A673 (cell line): Measurements from ENCODE around the gene MCM10. TPM values are rescaled to one million over a fixed set of nuclear protein-coding genes. Genes with fewer than 3 reads are reported as not detected.

Experiments used
- BruUV-seq: library from RNA; stranded (reverse); fragments of 400-500 nt; replicated peaks from 2 replicates; lab custom pipeline; 2021; lab: Mats Ljungman, UMichigan
- CTCF ChIA-PET: fragments of 300-600 bp; sonication (Branson Sonifier 250); formaldehyde crosslinking; loops from one replicate; lab custom pipeline; 2022; ENCODE audit warnings: antibody characterized with exemption; lab: Charles Lee
- POLR2A ChIA-PET: fragments of 300-600 bp; sonication (Branson Sonifier 250); formaldehyde crosslinking; loops from one replicate; lab custom pipeline; 2022; ENCODE audit warnings: antibody characterized with exemption; ENCODE audit not compliant: low non-redundant PET; lab: Charles Lee
- DNase-seq: peaks from one replicate; pipeline ENCODE4 v3.0.0-alpha.2; 2015; ENCODE audit warnings: low spot score
- H3K27ac ChIP-seq: fragments of 200-600 bp; sonication (generic); 2 replicates; pipeline ENCODE4 v1.5.1; 2016; ENCODE audit warnings: mixed run types, low read depth, mild to moderate bottlenecking, mixed read lengths, antibody characterized with exemption, low read length; ENCODE audit not compliant: poor library complexity, severe bottlenecking
- H3K27me3 ChIP-seq: fragments of 200-600 bp; sonication (generic); replicated peaks from 2 replicates; pipeline ENCODE4 v1.6.1; 2017; ENCODE audit warnings: mixed run types, low read depth, mild to moderate bottlenecking, mixed read lengths, antibody characterized with exemption, low read length; ENCODE audit not compliant: insufficient read depth, poor library complexity
- H3K36me3 ChIP-seq: fragments of 200-600 bp; sonication (generic); 2 replicates; pipeline ENCODE4 v1.6.1; 2016; ENCODE audit warnings: mixed run types, mild to moderate bottlenecking, mixed read lengths, antibody characterized with exemption, low read length; ENCODE audit not compliant: insufficient read depth, poor library complexity, severe bottlenecking
- H3K4me1 ChIP-seq: fragments of 200-600 bp; sonication (generic); 2 replicates; pipeline ENCODE4 v1.6.1; 2017; ENCODE audit warnings: mixed run types, mild to moderate bottlenecking, mixed read lengths, antibody characterized with exemption, low read length; ENCODE audit not compliant: insufficient read depth, poor library complexity, severe bottlenecking
- H3K4me3 ChIP-seq: fragments of 200-600 bp; sonication (generic); 2 replicates; pipeline ENCODE4 v1.5.1; 2016; ENCODE audit warnings: low read depth, mixed run types, mild to moderate bottlenecking, mixed read lengths, low read length; ENCODE audit not compliant: poor library complexity, severe bottlenecking
- H3K9me3 ChIP-seq: fragments of 200-600 bp; sonication (generic); 2 replicates; pipeline ENCODE4 v1.6.1; 2016; ENCODE audit warnings: mixed run types, low read depth, mild to moderate bottlenecking, mixed read lengths, antibody characterized with exemption, low read length; ENCODE audit not compliant: poor library complexity, severe bottlenecking
- EZH2 ChIP-seq: fragments of 200-600 bp; sonication (generic); IDR thresholded peaks from 2 replicates; pipeline ENCODE4 v1.6.1; 2017; ENCODE audit warnings: borderline replicate concordance, low read depth, mild to moderate bottlenecking, mixed read lengths, antibody characterized with exemption, low read length; ENCODE audit not compliant: poor library complexity, severe bottlenecking
- intact Hi-C: fragments of 100-400 bp; cut with micrococcal nuclease; formaldehyde crosslinking; loops from one replicate; pipeline ENCODE4 v1.10.0; 2022; ENCODE audit not compliant: unreplicated experiment
- total RNA-seq: library from RNA; stranded (reverse); gene quantifications from 2 replicates; pipeline ENCODE4 v1.2.3, GENCODE V29; 2021
- TF ChIP-seq, protein P1 (sequence below): fragments of 300-800, 200-600 bp; sonication (generic); conservative IDR thresholded peaks from 2 replicates; pipeline ENCODE4 v1.5.1; 2017; ENCODE audit warnings: low read depth, mild to moderate bottlenecking, antibody characterized with exemption, low read length, moderate library complexity, mixed read lengths

MCM10 gene
- total RNA-seq, 1 experiment from 2014 or later = 97.5 TPM

DNA sequence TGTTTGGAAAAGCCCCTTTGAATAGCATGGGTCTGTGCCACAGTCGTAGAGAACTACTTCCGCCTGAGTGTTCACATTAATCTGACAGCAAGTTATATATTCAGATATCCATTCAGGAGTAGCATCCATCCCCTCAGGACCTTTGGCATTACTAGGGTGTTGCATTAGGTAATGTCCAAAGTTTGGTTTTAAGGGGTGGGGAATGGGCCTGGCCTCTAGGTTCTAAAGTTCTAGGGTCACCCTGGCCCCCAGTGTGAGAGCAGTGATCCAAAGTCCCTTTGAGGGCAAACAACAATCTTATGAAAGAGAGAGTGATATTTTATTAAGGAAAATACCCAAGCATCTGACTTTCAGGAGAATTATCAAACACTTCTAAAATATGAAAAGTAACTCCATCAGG lies 12.3 kb downstream of the MCM10 start:
- CTCF ChIA-PET = no interaction called here
- H3K4me3 ChIP-seq = no peak overlapping the region
- intact Hi-C loops = no loop called here
- no TSS peak for BruUV-seq
- POLR2A ChIA-PET = no interaction called here
- no peak overlapping the region for H3K27ac ChIP-seq
- DNase-seq = no peak
- H3K9me3 ChIP-seq = no peaks in the 10 kb centered on the region
- no peaks in the 10 kb centered on the region for H3K27me3 ChIP-seq
- TF ChIP-seq, protein P1, sequence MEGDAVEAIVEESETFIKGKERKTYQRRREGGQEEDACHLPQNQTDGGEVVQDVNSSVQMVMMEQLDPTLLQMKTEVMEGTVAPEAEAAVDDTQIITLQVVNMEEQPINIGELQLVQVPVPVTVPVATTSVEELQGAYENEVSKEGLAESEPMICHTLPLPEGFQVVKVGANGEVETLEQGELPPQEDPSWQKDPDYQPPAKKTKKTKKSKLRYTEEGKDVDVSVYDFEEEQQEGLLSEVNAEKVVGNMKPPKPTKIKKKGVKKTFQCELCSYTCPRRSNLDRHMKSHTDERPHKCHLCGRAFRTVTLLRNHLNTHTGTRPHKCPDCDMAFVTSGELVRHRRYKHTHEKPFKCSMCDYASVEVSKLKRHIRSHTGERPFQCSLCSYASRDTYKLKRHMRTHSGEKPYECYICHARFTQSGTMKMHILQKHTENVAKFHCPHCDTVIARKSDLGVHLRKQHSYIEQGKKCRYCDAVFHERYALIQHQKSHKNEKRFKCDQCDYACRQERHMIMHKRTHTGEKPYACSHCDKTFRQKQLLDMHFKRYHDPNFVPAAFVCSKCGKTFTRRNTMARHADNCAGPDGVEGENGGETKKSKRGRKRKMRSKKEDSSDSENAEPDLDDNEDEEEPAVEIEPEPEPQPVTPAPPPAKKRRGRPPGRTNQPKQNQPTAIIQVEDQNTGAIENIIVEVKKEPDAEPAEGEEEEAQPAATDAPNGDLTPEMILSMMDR = no peak
- no peak for TF ChIP-seq EZH2
- H3K36me3 ChIP-seq = peaks cover 90% of the 10 kb centered on the region
- H3K4me1 ChIP-seq = no peaks in the 10 kb centered on the region

DNA sequence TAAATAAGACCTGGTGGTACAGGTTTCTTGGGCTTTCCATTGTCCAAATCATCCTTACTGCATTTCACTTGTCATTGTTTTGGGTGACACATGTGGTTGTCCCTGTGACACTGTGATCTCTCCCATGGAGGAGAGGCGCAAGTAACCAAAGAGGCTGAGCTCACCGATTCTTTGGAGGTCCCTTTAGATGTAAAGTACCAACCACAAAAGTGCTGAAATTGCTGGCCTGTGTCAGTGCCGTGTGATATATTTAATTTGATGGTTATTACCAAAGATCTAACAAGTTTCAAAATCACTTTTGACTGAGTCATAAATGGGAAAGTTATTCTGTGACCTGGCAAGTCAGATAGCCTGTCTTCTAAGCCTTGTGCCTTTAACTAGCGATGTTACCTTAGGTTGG lies 19.4 kb downstream of the MCM10 start:
- H3K27me3 ChIP-seq = no peaks in the 10 kb centered on the region
- no peaks in the 10 kb centered on the region for H3K9me3 ChIP-seq
- H3K4me3 ChIP-seq = no peak overlapping the region
- DNase-seq = no peak
- ChIA-PET CTCF (no interaction called here), POLR2A (no interaction called here)
- peaks cover 92% of the 10 kb centered on the region for H3K36me3 ChIP-seq
- TF ChIP-seq, protein P1 = no peak
- no peak overlapping the region for H3K27ac ChIP-seq
- BruUV-seq = no TSS peak
- intact Hi-C loops = no loop called here
- no peaks in the 10 kb centered on the region for H3K4me1 ChIP-seq

DNA sequence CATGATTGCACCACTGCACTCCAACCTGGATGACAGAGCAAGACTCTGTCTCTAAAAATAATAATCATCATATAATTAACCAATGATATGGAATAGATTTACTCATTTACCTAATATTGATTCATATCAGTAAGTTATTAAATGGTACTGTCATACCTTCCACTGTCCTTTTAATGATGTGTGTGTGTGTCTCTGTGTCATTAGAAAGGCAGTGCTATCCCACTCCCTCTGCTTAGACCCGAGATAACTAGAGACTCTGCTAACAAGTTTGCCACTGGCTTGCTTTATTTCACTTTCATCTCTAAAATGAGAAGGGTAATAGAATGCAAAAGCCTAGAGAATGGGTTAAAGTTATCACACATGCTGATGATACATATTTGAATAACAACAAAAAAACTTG lies 21.1 kb downstream of the MCM10 start:
- ChIA-PET POLR2A (no interaction called here), CTCF (no interaction called here)
- H3K36me3 ChIP-seq = peaks cover 92% of the 10 kb centered on the region
- H3K9me3 ChIP-seq = no peaks in the 10 kb centered on the region
- H3K4me1 ChIP-seq = no peaks in the 10 kb centered on the region
- H3K27ac ChIP-seq = no peak overlapping the region
- no peak for TF ChIP-seq EZH2
- TF ChIP-seq, protein P1 = no peak
- DNase-seq = no peak
- BruUV-seq = no TSS peak
- no peaks in the 10 kb centered on the region for H3K27me3 ChIP-seq
- intact Hi-C loops = no loop called here
- no peak overlapping the region for H3K4me3 ChIP-seq
